Hepatocyte (in vitro differentiated cells): ENCODE results near the gene ODF2.

ENCODE experiments used
- CTCF ChIP-seq: fragments of 200-600 bp; sonication (generic); IDR thresholded peaks from 2 replicates; pipeline ENCODE4 v1.5.1; 2016; ENCODE audit warnings: antibody characterized with exemption, mild to moderate bottlenecking; ENCODE audit not compliant: poor library complexity
- EZH2phosphoT487 ChIP-seq: fragments of 200-600 bp; sonication (generic); IDR thresholded peaks from one replicate; pipeline ENCODE4 v1.6.1; 2018; ENCODE audit warnings: antibody characterized with exemption, mild to moderate bottlenecking, low read depth, moderate library complexity; ENCODE audit not compliant: unreplicated experiment, severe bottlenecking

GRCh38 chr9:128528445-128529160 lies 72.8 kb downstream of the ODF2 start:
- no peak for TF ChIP-seq CTCF
- TF ChIP-seq EZH2phosphoT487: no peak
